Thymus (tissue), 11 donors: ENCODE data around the gene MAGI2. TPM values are rescaled to one million over a fixed set of nuclear protein-coding genes. Genes with fewer than 3 reads are reported as not detected.

Experiments
- DNase-seq, 9 donors: peaks; one replicate each; pipeline ENCODE4 v3.0.0-alpha.2; 2013; ENCODE audit warnings: low spot score in 9 of 9, low read depth in 6 of 9, missing footprints in 1 of 9
- H3K27ac ChIP-seq, 2 donors: one replicate each; pipeline ENCODE4 v1.5.1; 2013; ENCODE audit warnings: control low read depth in 1 of 2, low read depth in 1 of 2, low read length in 1 of 2, mild to moderate bottlenecking in 1 of 2, moderate library complexity in 1 of 2
- H3K27me3 ChIP-seq, 2 donors: one replicate each; pipeline ENCODE4 v1.5.1; 2013; ENCODE audit warnings: low read length in 1 of 2; ENCODE audit not compliant: control insufficient read depth in 2 of 2, insufficient read depth in 1 of 2
- H3K36me3 ChIP-seq, 2 donors: one replicate each; pipeline ENCODE4 v1.5.1; 2013; ENCODE audit warnings: low read length in 1 of 2, mild to moderate bottlenecking in 1 of 2, moderate library complexity in 1 of 2; ENCODE audit not compliant: control insufficient read depth in 2 of 2, insufficient read depth in 2 of 2
- H3K4me1 ChIP-seq, 2 donors: one replicate each; pipeline ENCODE4 v1.5.1; 2013; ENCODE audit warnings: low read length in 2 of 2; ENCODE audit not compliant: control insufficient read depth in 2 of 2, insufficient read depth in 2 of 2
- H3K4me3 ChIP-seq, 2 donors: one replicate each; pipeline ENCODE4 v1.5.1; 2013; ENCODE audit warnings: low read length in 2 of 2, control low read depth in 1 of 2, mild to moderate bottlenecking in 1 of 2
- H3K9me3 ChIP-seq, 2 donors: one replicate each; pipeline ENCODE4 v1.5.1; 2013; ENCODE audit warnings: low read length in 1 of 2, mild to moderate bottlenecking in 1 of 2; ENCODE audit not compliant: control insufficient read depth in 2 of 2, insufficient read depth in 1 of 2
- whole genome bisulfite sequencing: extraction: QIAGEN DNeasy Blood & Tissue Kit; methylation state at CpG from one replicate; pipeline ENCODE4 v1.1.7; 2013; 5-methylcytosine and 5-hydroxymethylcytosine counted together
- polyA plus RNA-seq: library from polyadenylated mRNA; stranded (reverse); fragments of 200-250 nt; gene quantifications from one replicate; pipeline ENCODE4 v1.2.3, GENCODE V29; 2013
- total RNA-seq: library from RNA; stranded (reverse); fragments of 120-200 nt; gene quantifications from one replicate; pipeline ENCODE4 v1.2.4, GENCODE V29; 2013
- donor health status: healthy.

MAGI2 gene
- total and polyA plus RNA-seq, 2 donors = 0.42 to 1.7 TPM

- Histone ChIP-seq H3K27me3 (no peaks in the 10 kb centered on the region), H3K27ac (no peak overlapping the region), H3K4me1 (no peaks in the 10 kb centered on the region), H3K36me3 (no peaks in the 10 kb centered on the region), H3K4me3 (no peak overlapping the region), H3K9me3 (no peaks in the 10 kb centered on the region)
- DNase-seq = no peak
- 84% methylated on average over 5 of the region's 5 CpGs for WGBS
Observed at GRCh38 chr7:77979219-77979618, 1474.2 kb downstream of the MAGI2 start.

- H3K4me1 ChIP-seq = no peaks in the 10 kb centered on the region
- no peaks in the 10 kb centered on the region for H3K9me3 ChIP-seq
- no peaks in the 10 kb centered on the region for H3K27me3 ChIP-seq
- no peaks in the 10 kb centered on the region for H3K36me3 ChIP-seq
- WGBS = 18% methylated on average over 2 of the region's 2 CpGs
- no peak overlapping the region for H3K27ac ChIP-seq
- no peak for DNase-seq
- H3K4me3 ChIP-seq = no peak overlapping the region
Observed at GRCh38 chr7:77975672-77976480, 1477.6 kb downstream of the MAGI2 start.

GRCh38 chr7:77971726-77972125 is 1481.7 kb downstream of the MAGI2 start:
- DNase-seq = no peak
- Histone ChIP-seq H3K27me3 (no peaks in the 10 kb centered on the region), H3K27ac (no peak overlapping the region)

GRCh38 chr7:77967429-77967828 is 1486.0 kb downstream of the MAGI2 start:
- no peak overlapping the region for H3K4me3 ChIP-seq
- no peaks in the 10 kb centered on the region for H3K9me3 ChIP-seq
- no peak overlapping the region for H3K27ac ChIP-seq
- no peak for DNase-seq
- H3K36me3 ChIP-seq = no peaks in the 10 kb centered on the region
- H3K4me1 ChIP-seq = no peaks in the 10 kb centered on the region
- no peaks in the 10 kb centered on the region for H3K27me3 ChIP-seq

More at GRCh38 chr7:77971726-77972125, 1481.7 kb downstream of the MAGI2 start:
- H3K4me3 ChIP-seq = no peak overlapping the region
- H3K9me3 ChIP-seq = no peaks in the 10 kb centered on the region
- no peaks in the 10 kb centered on the region for H3K4me1 ChIP-seq
- no peaks in the 10 kb centered on the region for H3K36me3 ChIP-seq
